ENCODE results near the gene BRAF.
"Not testable (repeated sequence)": the region's sequence is repeated elsewhere in the genome, so short reads cannot be mapped to it uniquely, and the experiment has no call there.

BRAF gene

DNA sequence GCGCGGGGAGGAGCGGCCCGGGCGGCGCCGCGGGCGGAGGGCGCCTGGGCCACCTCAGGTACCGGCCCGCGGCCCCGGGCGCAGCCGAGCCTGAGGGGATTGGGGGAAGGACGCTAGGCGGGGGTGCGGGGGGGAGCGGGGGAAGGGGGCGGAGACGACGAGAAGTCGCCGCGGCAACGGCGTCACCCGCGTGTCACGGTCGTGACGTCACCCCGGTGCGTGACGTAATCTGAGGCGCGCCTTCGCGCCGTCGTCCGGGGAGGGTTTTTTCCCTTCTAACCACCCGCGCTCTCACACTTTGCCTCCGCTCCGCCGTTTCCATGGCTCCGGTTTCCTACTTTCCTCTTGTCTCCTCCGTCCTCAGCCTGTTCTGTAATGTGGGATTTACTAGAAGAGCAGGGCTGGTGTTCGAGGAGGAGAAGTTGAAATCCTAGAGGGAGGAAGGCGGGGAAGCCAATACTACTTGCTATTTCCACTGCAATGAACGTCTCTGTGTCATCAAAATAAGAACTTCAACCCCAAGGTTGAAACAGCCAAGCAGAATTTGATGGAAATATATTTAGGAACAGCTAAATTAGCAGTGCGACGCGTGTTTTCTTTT is at the start of gene BRAF:
TSS of gene BRAF (minus strand) at position 109 of the 601 bp plus-strand sequence. CDS start 226 bp downstream, outside the sequence.
- DNase-seq, result peak; percentile 73

- no peak for DNase-seq
Observed at GRCh38 chr7:140972876-140973829, 48.4 kb upstream of the BRAF start.

GRCh38 chr7:140972344-140972743 is 47.6 kb upstream of the BRAF start:
- DNase-seq, result no peak

- DNase-seq, result no peak
Observed at GRCh38 chr7:140967438-140967837, 42.7 kb upstream of the BRAF start.

GRCh38 chr7:140966561-140967233 is 42.0 kb upstream of the BRAF start:
- DNase-seq, result no peak

GRCh38 chr7:140961117-140961516 is 36.4 kb upstream of the BRAF start:
- DNase-seq, result no peak

- not testable (repeated sequence) for DNase-seq
Observed at GRCh38 chr7:140956997-140957396, 32.3 kb upstream of the BRAF start.

- no peak for DNase-seq
Observed at GRCh38 chr7:140945940-140946339, 21.2 kb upstream of the BRAF start.

- DNase-seq, result not testable (repeated sequence)
Observed at GRCh38 chr7:140942242-140942641, 17.5 kb upstream of the BRAF start.

- peak; percentile 32 for DNase-seq
Observed at GRCh38 chr7:140940898-140941297, 16.2 kb upstream of the BRAF start.

GRCh38 chr7:140937702-140938264 is 13.1 kb upstream of the BRAF start:
- DNase-seq, result no peak

DNA sequence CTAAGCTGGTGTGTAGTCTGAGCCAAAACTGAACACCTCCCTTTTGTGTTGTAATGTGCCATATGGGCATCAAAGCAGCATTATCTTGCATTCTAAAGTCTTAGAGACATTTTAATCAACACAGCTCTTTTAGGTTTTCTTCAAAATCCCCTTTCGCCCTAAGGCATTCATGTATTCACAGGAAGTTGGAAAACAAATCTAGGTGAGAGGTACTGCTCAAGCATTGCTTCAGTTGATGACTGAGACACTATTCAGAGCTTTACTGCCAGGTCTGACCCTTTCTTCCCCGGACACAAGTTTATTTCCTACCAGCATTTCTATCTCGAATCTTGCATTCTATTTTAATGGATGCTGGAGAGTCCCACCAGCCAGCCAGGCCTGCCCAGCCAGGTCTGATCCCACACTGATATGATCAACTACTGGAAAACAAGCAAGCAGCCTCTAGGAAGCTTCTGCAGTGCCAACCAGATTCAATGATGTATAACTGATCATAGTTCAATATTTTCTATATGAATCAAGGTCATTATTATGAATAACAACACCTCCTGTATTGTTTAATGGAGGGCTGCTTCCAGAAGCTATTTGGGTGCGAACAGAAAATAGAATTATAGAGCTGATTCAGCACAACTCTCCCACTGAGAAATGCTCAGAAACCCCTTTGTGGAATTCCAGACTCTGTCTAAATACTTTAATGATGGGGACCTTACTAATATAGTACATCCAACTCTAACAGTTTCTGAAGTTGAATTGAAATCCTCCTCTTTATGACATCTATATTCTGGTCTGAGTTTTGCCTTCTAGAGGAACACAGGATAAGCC is 4.0 kb upstream of the BRAF start:
- DNase-seq, result peak; percentile 14

GRCh38 chr7:140927945-140928344 is 3.2 kb upstream of the BRAF start:
- not testable (repeated sequence) for DNase-seq

DNA sequence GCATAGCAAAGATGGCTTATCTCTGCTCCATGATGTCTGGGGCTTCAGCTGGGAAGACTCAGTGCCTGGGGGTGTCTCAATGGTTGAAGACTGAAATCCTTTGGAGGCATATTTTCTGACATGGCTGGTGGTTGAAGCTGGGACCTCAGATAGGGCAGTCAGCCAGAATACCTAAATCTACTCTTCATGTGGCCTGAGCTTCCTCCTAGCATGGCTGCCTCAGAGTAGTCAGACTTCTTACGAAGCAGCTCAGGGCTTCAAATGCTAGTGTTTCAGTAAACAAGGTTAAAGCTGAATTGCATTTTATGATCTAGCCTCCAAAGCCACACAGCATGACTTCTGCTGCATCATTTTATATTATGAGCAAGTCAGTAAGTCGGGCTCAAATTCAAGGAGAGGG is 2.6 kb upstream of the BRAF start:
- DNase-seq, result no peak

GRCh38 chr7:140926021-140926817 is 1.5 kb upstream of the BRAF start:
- DNase-seq, result no peak

- peak; percentile 26 for DNase-seq
Observed at GRCh38 chr7:140924019-140924820, 509 bp downstream of the BRAF start.

- no peak for DNase-seq
Observed at GRCh38 chr7:140923358-140924006, 1.2 kb downstream of the BRAF start.

DNA sequence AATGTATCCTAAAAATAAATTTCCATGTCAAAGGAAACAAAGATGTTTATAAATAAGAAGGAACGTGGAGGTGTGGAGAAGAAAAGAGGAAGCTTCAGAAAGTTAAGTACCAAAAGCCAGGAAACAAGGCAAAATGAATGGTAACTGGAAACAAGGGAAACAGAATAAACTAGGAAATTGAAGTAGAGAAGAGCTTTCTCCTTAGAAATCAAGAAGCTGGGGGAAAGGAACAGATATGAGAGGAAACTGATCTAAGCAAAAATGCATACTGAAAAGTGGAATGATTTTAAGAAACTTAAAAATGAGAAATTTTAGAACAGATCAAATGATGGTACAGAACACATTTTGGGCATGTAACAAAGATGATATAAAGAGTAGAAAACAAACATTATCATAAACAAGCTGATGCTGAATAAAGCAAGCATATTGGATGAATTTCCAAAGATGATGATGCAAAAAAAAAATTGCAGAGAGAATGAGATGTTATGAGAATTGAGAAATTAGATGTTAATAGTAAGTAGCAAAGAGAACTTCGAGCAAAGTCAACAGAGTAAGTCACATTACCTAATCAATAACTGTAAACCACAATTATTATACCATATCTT is 1.9 kb downstream of the BRAF start:
- no peak for DNase-seq

DNA sequence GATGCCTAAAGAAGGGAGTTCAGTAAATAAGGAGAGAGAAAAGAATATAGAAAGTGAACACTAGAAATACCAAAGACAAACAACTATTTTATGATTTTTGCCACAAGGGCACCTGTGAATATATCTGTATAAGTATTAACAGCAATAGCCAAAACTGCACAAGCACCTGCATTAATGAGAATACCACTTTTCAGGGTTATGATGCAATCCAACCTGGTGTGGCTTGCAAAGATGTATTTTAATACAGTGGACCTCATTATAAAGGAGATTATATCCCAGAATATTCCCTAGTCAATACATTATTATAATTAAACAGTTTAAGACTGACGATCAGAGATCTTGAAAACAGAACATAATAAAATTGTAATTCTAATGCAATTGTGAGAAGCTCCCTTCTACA is 4.0 kb downstream of the BRAF start:
- no peak for DNase-seq

DNA sequence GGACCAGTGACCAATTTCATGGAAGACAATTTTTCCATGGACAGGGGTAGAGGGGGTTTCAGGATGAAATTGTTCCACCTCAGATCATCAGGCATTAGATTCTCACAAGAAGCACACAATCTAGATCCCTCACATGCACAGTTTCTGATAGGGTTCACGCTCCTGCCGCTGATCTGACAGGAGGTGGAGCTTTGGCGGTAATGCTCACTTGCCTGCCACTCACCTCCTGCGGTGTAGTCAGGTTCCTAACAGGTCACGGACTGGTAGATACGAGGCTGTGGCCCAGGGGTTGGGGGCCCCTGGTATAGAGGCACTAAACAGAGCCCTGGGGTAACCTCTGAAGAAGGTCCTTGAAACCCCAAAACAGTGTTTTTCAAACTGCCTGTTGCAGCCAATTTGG is 6.5 kb downstream of the BRAF start:
- DNase-seq, result no peak
